Vagina (tissue), 2 donors: ENCODE data around the gene ZNF784.

ENCODE experiments used
- CTCF ChIP-seq, 3 experiments: fragments of 450-650 bp in 2 of 3; fragments of 200-600 bp in 1 of 3; sonication (generic) in 1 of 3; IDR thresholded peaks; one replicate each; pipeline ENCODE4 v1.5.1; 2017 to 2019; ENCODE audit warnings: antibody characterized with exemption in 3 of 3, mild to moderate bottlenecking in 2 of 3, moderate library complexity in 2 of 3
- POLR2AphosphoS5 ChIP-seq, 2 donors: sonication (generic); formaldehyde crosslinking; IDR thresholded peaks; one replicate each; pipeline ENCODE4 v1.9.0; 2017; ENCODE audit warnings: antibody characterized with exemption in 2 of 2, mild to moderate bottlenecking in 2 of 2, low read depth in 1 of 2; ENCODE audit not compliant: insufficient read depth in 1 of 2

DNA sequence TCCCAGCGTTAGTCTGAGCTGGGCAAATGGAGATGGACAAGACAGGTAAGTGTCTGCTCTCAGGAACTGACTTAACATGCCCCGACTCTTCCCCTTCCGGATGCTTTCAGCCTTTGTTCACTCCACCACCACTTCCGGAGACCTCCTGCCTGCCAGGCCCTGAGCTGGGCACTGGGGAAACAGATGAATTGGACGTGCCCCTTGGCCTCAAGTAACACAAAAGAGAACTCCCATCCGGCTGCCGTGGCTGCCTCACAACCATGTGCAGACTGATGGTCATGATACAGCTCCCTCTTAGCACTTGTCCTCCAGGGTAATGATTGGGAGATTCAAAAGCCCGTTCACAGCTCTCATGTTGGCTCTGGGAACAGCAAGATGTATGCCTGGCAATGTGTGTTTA lies 6.9 kb downstream of the ZNF784 start:
- TF ChIP-seq CTCF (IDR thresholded peaks at IDR 0.05): no peak
- TF ChIP-seq POLR2AphosphoS5 (IDR thresholded peaks at IDR 0.05; ENCODE audit: insufficient read depth in 1 of 2, low read depth in 1 of 2): no peak
